Measurements from ENCODE around the gene SMCHD1. TPM values are rescaled to one million over a fixed set of nuclear protein-coding genes. Genes with fewer than 3 reads are reported as not detected.
"Not testable (repeated sequence)": the region's sequence is repeated elsewhere in the genome, so short reads cannot be mapped to it uniquely, and the experiment has no call there.

The SMCHD1 gene
- total RNA-seq, 6 experiments from 2014 or later: 19.4 to 30.4 (median 26.4) TPM

DNA sequence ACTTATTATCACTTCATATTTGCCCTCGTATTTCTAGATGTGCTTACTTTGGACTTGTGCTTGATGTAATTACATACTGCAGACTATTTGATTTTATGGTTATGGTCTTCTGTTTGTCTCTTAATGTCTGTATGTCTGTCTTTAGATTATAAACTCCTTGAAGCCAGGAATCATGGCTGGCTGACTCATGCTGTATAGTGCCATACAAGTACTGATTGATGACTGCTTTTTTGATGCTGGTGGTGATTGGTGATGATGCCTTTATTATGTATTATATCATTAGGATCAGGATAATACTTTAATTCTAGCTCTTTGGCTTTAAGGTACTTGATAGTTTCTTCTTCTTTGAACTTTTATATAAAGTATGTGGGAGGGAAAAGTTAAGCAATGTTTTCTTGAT lies 17.3 kb downstream of the SMCHD1 start:
- Mint-ChIP-seq H3K9me3 (no peaks in the 10 kb centered on the region), H3K27ac (no peak overlapping the region), H3K27me3 (ENCODE audit: insufficient read depth) (no peaks in the 10 kb centered on the region; the same call in 1 of the 2 replicates), H3K4me1 (ENCODE audit: low read depth) (peaks cover 8% of the 10 kb centered on the region; the same call in 1 of the 2 replicates), H3K4me3 (no peak overlapping the region), H3K36me3 (ENCODE audit: low read depth) (peaks cover 59% of the 10 kb centered on the region)
- TF ChIP-seq, protein P1, sequence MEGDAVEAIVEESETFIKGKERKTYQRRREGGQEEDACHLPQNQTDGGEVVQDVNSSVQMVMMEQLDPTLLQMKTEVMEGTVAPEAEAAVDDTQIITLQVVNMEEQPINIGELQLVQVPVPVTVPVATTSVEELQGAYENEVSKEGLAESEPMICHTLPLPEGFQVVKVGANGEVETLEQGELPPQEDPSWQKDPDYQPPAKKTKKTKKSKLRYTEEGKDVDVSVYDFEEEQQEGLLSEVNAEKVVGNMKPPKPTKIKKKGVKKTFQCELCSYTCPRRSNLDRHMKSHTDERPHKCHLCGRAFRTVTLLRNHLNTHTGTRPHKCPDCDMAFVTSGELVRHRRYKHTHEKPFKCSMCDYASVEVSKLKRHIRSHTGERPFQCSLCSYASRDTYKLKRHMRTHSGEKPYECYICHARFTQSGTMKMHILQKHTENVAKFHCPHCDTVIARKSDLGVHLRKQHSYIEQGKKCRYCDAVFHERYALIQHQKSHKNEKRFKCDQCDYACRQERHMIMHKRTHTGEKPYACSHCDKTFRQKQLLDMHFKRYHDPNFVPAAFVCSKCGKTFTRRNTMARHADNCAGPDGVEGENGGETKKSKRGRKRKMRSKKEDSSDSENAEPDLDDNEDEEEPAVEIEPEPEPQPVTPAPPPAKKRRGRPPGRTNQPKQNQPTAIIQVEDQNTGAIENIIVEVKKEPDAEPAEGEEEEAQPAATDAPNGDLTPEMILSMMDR (IDR thresholded peaks at IDR 0.05): no peak
- no peak for DNase-seq

- Mint-ChIP-seq H3K4me1 (ENCODE audit: low read depth) (peaks cover 13% of the 10 kb centered on the region; the same call in 1 of the 2 replicates), H3K36me3 (ENCODE audit: low read depth) (peaks cover 20% of the 10 kb centered on the region)
- H3K9me3 Mint-ChIP-seq; H3K27ac Mint-ChIP-seq; DNase-seq; H3K27me3 Mint-ChIP-seq (ENCODE audit: insufficient read depth); H3K4me3 Mint-ChIP-seq: not testable (repeated sequence)
These were observed 23.4 kb downstream of the SMCHD1 start for GRCh38 chr18:2678933-2679332.

GRCh38 chr18:2680216-2680792 lies 24.8 kb downstream of the SMCHD1 start:
- H3K27me3 Mint-ChIP-seq (ENCODE audit: insufficient read depth): no peaks in the 10 kb centered on the region; the same call in 1 of the 2 replicates
- H3K4me3 Mint-ChIP-seq: no peak overlapping the region
- no peaks in the 10 kb centered on the region for H3K9me3 Mint-ChIP-seq
- DNase-seq: no peak
- TF ChIP-seq, protein P1 (IDR thresholded peaks at IDR 0.05): no peak
- peaks cover 14% of the 10 kb centered on the region for H3K36me3 Mint-ChIP-seq (ENCODE audit: low read depth)
- H3K4me1 Mint-ChIP-seq (ENCODE audit: low read depth): peaks cover 13% of the 10 kb centered on the region; the same call in 1 of the 2 replicates
- no peak overlapping the region for H3K27ac Mint-ChIP-seq

- Mint-ChIP-seq H3K9me3 (peaks cover 16% of the 10 kb centered on the region), H3K27ac (no peak overlapping the region), H3K36me3 (ENCODE audit: low read depth) (peaks cover 32% of the 10 kb centered on the region), H3K4me3 (no peak overlapping the region), H3K27me3 (ENCODE audit: insufficient read depth) (no peaks in the 10 kb centered on the region; the same call in 1 of the 2 replicates), H3K4me1 (ENCODE audit: low read depth) (peaks cover 6% of the 10 kb centered on the region; the same call in 1 of the 2 replicates)
- no peak for DNase-seq
- TF ChIP-seq, protein P1 (IDR thresholded peaks at IDR 0.05): no peak
These were observed 26.6 kb downstream of the SMCHD1 start for GRCh38 chr18:2681993-2682603.

- no peak overlapping the region; the same call in 1 of the 2 replicates for H3K27ac Mint-ChIP-seq
- DNase-seq: no peak
- H3K36me3 Mint-ChIP-seq (ENCODE audit: low read depth): peaks cover 35% of the 10 kb centered on the region
- H3K4me1 Mint-ChIP-seq (ENCODE audit: low read depth): peaks cover 6% of the 10 kb centered on the region; the same call in 1 of the 2 replicates
- TF ChIP-seq, protein P1 (IDR thresholded peaks at IDR 0.05): no peak
- peaks cover 21% of the 10 kb centered on the region for H3K9me3 Mint-ChIP-seq
- no peaks in the 10 kb centered on the region; the same call in 1 of the 2 replicates for H3K27me3 Mint-ChIP-seq (ENCODE audit: insufficient read depth)
- no peak overlapping the region for H3K4me3 Mint-ChIP-seq
These were observed 27.5 kb downstream of the SMCHD1 start for GRCh38 chr18:2683055-2683454.

GRCh38 chr18:2686349-2686968 lies 30.9 kb downstream of the SMCHD1 start:
- H3K4me3 Mint-ChIP-seq: no peak overlapping the region

More at GRCh38 chr18:2686349-2686968, 30.9 kb downstream of the SMCHD1 start:
- TF ChIP-seq, protein P1 (IDR thresholded peaks at IDR 0.05): no peak
- Mint-ChIP-seq H3K27me3 (ENCODE audit: insufficient read depth) (no peaks in the 10 kb centered on the region), H3K27ac (peak overlapping the region; percentile 29; the same call in 1 of the 2 replicates), H3K4me1 (ENCODE audit: low read depth) (no peaks in the 10 kb centered on the region), H3K9me3 (peaks cover 21% of the 10 kb centered on the region), H3K36me3 (ENCODE audit: low read depth) (peaks cover 35% of the 10 kb centered on the region)
- DNase-seq: no peak

Data from HFFc6 (cell line).